ENCODE data around the gene STXBP6. TPM values are rescaled to one million over a fixed set of nuclear protein-coding genes. Genes with fewer than 3 reads are reported as not detected.

STXBP6 gene
- total RNA-seq, 1 donor from 2014 or later, result 11.0 TPM

DNA sequence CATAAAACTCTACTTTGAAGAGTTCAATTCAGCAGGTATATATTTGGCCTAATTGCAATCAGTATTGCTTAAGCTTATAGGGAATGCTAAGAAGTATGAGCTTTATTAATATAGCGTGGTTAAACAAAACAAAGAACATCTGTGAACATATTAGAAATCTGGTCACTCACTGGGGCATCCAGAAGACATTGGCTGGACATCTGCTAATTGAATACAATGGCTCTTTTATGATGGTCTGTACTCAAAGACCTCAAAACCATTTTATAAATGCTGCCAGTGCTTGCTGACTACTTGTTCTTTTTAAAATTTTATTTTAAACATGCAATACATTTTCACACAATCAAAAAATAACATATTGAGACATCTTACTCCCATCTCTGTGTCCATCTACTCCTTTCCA is 173.0 kb downstream of the STXBP6 start:
- no peaks in the 10 kb centered on the region for H3K27me3 Mint-ChIP-seq (ENCODE audit: insufficient read depth, low read depth)
- Histone ChIP-seq H3K4me3 (no peak overlapping the region), H3K36me3 (no peaks in the 10 kb centered on the region), H3F3A (ENCODE audit: low read depth) (no peaks in the 10 kb centered on the region), H4K20me1 (ENCODE audit: low read depth) (no peaks in the 10 kb centered on the region), H3K9me3 (ENCODE audit: low read depth) (no peaks in the 10 kb centered on the region), H3K4me1 (peaks cover 8% of the 10 kb centered on the region), H3K27me3 (no peaks in the 10 kb centered on the region), H3K4me2 (no peak overlapping the region), H3K79me2 (ENCODE audit: low read depth) (no peaks in the 10 kb centered on the region), H3K27ac (no peak overlapping the region), H2AFZ (replicated peaks) (no peak overlapping the region), H3K9ac (no peak overlapping the region)
- H3K4me1 Mint-ChIP-seq, result peaks cover 13% of the 10 kb centered on the region
- H3K9me3 Mint-ChIP-seq, result no peaks in the 10 kb centered on the region
- H3K36me3 Mint-ChIP-seq, result no peaks in the 10 kb centered on the region
- TF ChIP-seq, protein P1, sequence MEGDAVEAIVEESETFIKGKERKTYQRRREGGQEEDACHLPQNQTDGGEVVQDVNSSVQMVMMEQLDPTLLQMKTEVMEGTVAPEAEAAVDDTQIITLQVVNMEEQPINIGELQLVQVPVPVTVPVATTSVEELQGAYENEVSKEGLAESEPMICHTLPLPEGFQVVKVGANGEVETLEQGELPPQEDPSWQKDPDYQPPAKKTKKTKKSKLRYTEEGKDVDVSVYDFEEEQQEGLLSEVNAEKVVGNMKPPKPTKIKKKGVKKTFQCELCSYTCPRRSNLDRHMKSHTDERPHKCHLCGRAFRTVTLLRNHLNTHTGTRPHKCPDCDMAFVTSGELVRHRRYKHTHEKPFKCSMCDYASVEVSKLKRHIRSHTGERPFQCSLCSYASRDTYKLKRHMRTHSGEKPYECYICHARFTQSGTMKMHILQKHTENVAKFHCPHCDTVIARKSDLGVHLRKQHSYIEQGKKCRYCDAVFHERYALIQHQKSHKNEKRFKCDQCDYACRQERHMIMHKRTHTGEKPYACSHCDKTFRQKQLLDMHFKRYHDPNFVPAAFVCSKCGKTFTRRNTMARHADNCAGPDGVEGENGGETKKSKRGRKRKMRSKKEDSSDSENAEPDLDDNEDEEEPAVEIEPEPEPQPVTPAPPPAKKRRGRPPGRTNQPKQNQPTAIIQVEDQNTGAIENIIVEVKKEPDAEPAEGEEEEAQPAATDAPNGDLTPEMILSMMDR (IDR thresholded peaks at IDR 0.05), result no peak
- no peak for TF ChIP-seq EZH2 (IDR thresholded peaks at IDR 0.05)
- no peak for TF ChIP-seq EZH2phosphoT487 (IDR thresholded peaks at IDR 0.05)
- no peak for DNase-seq (ENCODE audit: low spot score)
- H3K4me3 Mint-ChIP-seq, result no peak overlapping the region
- H3K27ac Mint-ChIP-seq, result no peak overlapping the region

DNA sequence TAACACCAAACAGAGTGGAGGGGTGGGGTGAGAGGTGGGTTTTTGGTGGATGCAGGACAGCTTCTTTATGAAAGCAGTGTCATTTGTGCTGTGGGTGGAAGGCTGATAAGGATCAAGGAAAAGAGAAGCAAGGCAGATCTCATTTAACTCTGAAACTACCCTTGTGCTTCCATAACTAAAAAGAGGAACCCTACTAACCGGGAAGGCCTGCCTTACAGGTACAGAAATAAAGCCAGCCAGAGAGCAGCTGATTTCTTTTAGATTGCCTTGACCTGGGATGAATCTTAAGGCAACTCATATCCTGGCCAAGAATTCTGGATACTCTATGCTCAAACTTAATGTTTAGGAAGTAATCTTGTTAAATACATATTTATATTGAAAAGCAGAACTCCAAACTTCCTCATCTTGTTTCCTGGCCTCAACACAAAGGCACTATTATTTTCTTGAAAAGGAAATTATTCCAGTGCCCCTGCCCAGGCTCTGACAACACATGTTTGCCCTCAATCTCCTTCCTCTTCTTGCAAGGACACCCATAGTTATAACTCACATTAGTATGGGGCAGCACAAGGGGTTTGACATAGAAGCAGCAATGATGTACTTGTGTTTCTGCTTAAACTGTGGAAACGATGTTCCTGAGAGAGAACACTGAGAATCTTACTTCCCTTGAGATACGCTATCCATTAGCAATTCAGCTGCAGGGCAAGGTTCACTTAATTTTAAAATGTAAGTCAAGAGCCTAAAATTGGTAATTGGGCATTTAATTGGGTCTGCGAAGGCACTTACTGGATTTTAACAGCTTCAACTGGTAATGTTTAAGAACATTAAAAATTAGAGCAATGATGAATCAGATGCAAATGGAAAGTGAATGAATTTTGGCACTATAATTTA is 173.7 kb downstream of the STXBP6 start:
- no peak overlapping the region for H3K9ac ChIP-seq
- TF ChIP-seq, protein P1 (IDR thresholded peaks at IDR 0.05), result no peak
- H3K4me1 Mint-ChIP-seq, result peaks cover 13% of the 10 kb centered on the region
- no peak overlapping the region for H3K27ac ChIP-seq
- H3K36me3 Mint-ChIP-seq, result no peaks in the 10 kb centered on the region
- H2AFZ ChIP-seq (replicated peaks), result no peak overlapping the region
- H3K9me3 ChIP-seq (ENCODE audit: low read depth), result no peaks in the 10 kb centered on the region
- no peaks in the 10 kb centered on the region for H3K27me3 ChIP-seq
- H3F3A ChIP-seq (ENCODE audit: low read depth), result no peaks in the 10 kb centered on the region
- H3K4me3 ChIP-seq, result no peak overlapping the region
- no peak overlapping the region for H3K4me3 Mint-ChIP-seq
- H3K36me3 ChIP-seq, result no peaks in the 10 kb centered on the region
- no peaks in the 10 kb centered on the region for H3K79me2 ChIP-seq (ENCODE audit: low read depth)
- H3K9me3 Mint-ChIP-seq, result no peaks in the 10 kb centered on the region
- H3K27ac Mint-ChIP-seq, result no peak overlapping the region
- peaks cover 8% of the 10 kb centered on the region for H3K4me1 ChIP-seq
- no peak overlapping the region for H3K4me2 ChIP-seq
- DNase-seq (ENCODE audit: low spot score), result no peak
- no peaks in the 10 kb centered on the region for H4K20me1 ChIP-seq (ENCODE audit: low read depth)
- H3K27me3 Mint-ChIP-seq (ENCODE audit: insufficient read depth, low read depth), result no peaks in the 10 kb centered on the region

DNA sequence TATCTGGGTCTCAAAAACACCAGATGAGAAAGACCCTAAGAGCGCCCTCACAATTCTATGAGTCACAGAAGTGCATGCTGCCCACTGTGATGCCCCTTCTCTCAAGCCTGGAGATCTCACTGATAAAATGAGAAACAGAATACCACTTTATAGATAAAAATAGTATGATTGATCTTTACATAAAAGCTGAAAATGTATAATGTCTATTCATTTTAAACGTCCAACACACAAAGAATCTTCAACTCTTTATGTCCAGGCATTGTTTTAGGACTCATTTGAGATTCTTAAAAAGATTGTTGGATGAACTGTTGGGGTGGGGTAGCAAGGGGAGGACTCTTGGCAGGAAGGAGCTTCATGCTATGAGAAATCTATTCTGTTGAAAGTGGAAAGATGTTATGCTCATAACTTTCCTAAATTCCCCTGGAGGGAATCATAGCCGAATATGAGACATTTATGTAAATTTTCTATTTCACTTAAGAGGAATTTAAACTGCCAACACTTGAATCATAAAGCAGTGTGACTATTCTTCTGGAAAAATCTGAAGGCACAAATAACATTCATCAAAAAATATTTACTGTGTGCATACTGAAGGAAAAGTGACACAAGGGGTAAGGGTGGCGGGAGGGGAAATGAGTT is 174.6 kb downstream of the STXBP6 start:
- Mint-ChIP-seq H3K9me3 (no peaks in the 10 kb centered on the region), H3K27me3 (ENCODE audit: insufficient read depth, low read depth) (no peaks in the 10 kb centered on the region), H3K4me3 (no peak overlapping the region), H3K4me1 (peaks cover 13% of the 10 kb centered on the region), H3K27ac (no peak overlapping the region), H3K36me3 (no peaks in the 10 kb centered on the region)
- Histone ChIP-seq H4K20me1 (ENCODE audit: low read depth) (no peaks in the 10 kb centered on the region), H3K27me3 (no peaks in the 10 kb centered on the region), H3K79me2 (ENCODE audit: low read depth) (no peaks in the 10 kb centered on the region), H3K27ac (no peak overlapping the region), H3K9ac (no peak overlapping the region), H3K36me3 (no peaks in the 10 kb centered on the region), H3F3A (ENCODE audit: low read depth) (no peaks in the 10 kb centered on the region), H3K4me3 (no peak overlapping the region), H3K4me1 (peaks cover 8% of the 10 kb centered on the region), H3K9me3 (ENCODE audit: low read depth) (no peaks in the 10 kb centered on the region), H2AFZ (replicated peaks) (no peak overlapping the region), H3K4me2 (no peak overlapping the region)
- DNase-seq (ENCODE audit: low spot score), result no peak
- TF ChIP-seq, protein P1 (IDR thresholded peaks at IDR 0.05), result no peak

Measured in neural progenitor cell (in vitro differentiated cells).